HG02623 (cell line): ENCODE results near the gene TAAR2.
"Not testable (repeated sequence)": the region's sequence is repeated elsewhere in the genome, so short reads cannot be mapped to it uniquely, and the experiment has no call there.

Experiments
- ATAC-seq: cut with Tn5 transposase; IDR thresholded peaks from one replicate; pipeline ENCODE4 v1.9.1; 2021; ENCODE audit warnings: moderate library complexity; ENCODE audit not compliant: unreplicated experiment

Gene TAAR2, protein sequence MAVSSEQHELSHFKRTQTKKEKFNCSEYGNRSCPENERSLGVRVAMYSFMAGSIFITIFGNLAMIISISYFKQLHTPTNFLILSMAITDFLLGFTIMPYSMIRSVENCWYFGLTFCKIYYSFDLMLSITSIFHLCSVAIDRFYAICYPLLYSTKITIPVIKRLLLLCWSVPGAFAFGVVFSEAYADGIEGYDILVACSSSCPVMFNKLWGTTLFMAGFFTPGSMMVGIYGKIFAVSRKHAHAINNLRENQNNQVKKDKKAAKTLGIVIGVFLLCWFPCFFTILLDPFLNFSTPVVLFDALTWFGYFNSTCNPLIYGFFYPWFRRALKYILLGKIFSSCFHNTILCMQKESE

GRCh38 chr6:132624175-132624574 lies at the start of gene TAAR2:
TAAR2 (minus strand) TSS chr6:132624275; CDS start chr6:132624275, 0 bp downstream.
- no peak for ATAC-seq

DNA sequence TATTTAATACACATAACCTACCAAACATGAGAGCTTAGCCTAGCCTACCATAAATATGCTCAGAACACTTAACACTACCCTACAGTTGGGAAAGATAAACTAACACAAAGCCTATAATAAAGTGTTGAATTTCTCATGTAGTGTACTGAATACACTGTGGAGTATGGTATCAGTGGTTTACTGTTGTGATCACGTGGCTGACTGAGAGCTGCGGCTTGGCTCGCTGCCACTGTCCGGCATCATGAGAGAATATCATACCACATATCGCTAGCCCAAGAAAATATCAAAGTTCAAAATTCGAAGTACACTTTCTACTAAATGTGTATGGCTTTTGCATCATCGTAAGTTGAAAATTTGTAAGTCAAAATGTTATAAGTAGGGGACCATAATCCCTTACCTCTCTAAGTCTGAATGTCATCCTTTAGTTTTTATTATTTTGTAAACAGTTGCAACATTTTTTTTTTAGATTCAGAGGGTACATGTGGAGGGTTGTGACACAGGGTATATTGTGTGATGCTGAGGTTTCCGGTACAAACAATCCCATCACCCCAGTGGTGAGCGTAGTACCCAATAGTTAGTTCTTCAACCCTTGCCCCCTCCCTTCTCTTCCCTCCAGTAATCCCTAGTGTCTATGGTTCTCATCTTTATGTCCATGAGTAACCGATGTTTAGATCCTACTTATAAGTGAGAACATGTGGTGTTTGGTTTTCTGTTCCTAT lies 49.5 kb upstream of the TAAR2 start:
- ATAC-seq: no peak

- ATAC-seq: no peak
Observed at GRCh38 chr6:132671295-132671694, 47.2 kb upstream of the TAAR2 start.

DNA sequence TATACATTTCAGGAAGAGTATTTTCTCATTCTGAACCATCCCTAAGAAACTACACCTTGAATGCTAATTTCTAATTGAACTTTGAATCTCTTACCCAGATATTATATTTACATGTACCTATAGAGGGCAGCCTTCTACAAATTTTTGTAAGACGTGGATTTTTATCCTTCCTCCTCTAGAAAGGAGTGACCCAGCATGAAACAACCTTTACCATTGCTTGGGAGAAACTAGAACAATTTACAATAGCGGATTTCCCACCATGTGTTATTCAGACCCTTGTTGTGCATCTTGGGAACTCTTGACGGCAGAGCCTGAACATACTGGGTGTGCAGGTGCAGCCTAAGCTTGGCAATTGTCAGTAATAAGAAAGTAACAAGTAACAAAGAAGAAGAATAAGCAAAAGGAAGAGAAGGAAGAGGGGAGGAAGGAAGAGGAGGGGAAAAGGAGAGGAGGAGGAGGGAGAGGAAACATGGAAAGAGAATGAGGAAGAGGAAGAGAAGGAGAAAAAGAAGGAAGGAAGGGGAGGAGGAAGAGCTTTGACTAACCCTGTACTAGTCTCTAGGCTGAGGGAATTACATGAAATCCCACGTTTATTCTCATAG lies 45.7 kb upstream of the TAAR2 start:
- peak; percentile 73 for ATAC-seq

DNA sequence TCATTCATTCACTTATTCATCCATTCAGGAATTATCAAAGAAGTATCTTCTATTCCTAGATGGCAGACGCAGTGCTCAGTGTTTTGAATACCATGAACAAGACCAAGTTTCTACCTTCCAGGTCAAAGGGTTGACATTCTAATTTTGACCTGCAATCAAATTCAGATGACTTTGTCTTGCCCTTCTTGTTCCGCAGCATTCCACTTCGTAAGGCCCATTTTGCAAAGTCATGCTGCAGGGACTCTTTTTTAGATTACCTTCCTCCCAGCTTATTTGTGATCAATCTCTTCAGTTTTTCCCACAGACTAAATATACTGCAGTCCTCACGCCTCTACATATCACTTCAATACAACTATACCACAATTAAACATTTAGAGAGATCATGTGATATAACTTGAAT lies 42.0 kb upstream of the TAAR2 start:
- no peak for ATAC-seq

DNA sequence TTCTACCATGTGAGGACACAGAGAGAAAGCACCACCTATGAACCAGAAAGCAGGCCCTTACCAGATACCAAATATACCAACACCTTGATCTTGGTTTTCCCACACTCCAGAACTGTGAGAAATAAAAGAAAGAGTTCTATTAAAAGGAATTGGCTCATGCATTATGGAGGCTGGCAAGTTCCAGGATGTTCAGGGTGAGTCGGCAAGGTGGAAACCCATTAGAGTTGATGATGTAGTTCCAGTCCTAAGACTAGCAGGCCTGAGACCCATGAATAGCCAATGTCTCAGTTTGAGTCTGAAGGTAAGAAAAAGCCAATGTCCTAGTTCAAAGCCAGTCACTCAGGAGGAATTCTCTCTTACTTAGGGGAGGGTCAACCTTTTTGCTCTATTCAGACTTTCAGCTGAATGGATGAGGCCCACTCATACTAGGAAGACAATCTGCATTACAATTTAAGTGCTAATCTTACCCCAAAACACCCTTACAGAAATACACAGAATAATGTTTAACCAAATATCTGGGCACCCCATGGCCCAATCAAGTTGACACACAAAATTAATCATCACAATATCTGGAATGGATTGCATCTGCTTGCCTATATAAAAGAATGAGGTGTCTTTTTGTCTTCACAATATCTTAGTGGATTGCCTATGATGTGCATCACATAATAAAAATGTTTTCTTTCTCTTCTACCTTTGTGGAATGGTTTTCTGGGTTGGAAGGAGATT lies 40.4 kb upstream of the TAAR2 start:
- ATAC-seq: no peak

- ATAC-seq: no peak
Observed at GRCh38 chr6:132663661-132664060, 39.6 kb upstream of the TAAR2 start.

GRCh38 chr6:132661906-132662305 lies 37.8 kb upstream of the TAAR2 start:
- ATAC-seq: no peak

DNA sequence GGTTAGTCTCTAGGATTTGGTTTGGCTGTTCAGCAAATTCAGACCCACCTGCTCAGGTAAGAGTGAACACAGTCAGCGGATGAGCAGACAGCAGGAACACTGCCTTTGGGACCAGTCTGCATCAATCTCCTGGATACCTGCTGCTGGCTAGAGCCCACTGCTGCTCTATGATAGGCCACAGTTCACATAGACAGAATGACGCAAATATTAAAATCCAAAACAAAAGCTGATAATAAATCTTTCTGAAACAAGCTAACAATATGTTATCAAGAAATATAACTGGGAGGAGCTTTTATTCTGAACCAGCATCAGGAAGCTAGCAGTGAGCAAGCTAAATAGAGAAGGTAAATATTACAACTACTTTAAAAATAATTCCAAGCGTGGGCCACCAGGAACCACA lies 35.0 kb upstream of the TAAR2 start, which contains the start of gene TAAR1:
TAAR1 (minus strand) TSS at position 101 of the 400 bp plus-strand sequence. CDS start 13,179 bp downstream, outside the sequence.
- ATAC-seq: no peak

DNA sequence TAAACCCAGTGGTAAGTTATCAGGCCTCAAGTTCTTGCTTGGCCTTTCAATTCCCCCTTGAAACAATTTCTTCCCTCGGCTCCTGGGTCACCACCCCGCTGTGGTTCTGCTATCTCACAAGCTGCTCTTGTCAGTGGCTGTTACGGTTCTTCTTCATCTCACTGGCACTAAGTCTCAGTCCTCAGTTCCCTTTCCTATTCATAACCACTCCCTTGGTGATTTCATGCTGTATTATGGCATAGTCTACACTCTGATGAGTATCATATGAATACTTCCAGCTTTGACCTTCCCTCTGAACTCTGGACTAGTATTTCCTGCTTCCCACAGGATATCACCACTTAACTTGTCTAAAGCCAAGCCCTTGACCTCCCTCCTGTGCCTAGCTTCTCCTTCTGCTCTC lies 27.0 kb upstream of the TAAR2 start:
- peak; percentile 52 for ATAC-seq

DNA sequence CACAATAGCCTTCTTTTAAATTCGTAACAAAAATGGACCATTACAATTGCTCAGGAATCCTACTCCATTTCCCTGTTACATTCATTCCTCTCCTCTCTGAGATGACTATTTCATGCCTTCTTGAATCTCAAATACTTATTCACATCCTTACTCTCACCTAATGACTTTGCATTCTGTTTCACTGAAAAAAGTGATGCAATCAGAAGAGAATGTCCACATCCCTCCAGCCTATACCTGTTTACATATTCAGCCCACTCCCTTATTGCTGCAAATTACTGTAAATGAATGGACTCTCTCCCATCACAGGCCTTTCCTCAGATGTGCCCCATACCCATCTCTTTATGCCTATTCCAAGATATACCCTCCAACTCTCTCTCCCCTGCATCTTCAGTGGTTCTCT lies 26.4 kb upstream of the TAAR2 start:
- no peak for ATAC-seq

DNA sequence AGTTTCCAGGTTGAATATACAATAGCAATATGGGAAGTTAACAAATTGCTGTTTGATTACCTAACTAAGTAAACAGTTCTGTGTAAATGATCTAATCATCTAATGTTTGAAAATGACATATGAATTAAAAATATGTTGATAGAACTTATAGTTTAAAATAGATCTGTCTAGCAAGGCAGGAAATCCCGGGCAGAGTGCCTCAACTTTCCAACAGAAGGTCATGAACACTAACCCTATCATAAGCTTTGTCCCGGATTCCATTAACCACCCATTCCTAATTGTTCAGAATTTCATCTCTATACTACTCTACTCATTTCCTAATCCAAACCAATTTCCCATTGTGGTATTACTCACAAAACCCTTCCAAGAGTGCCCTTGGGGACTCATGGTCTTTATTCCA lies 24.8 kb upstream of the TAAR2 start:
- ATAC-seq: no peak

DNA sequence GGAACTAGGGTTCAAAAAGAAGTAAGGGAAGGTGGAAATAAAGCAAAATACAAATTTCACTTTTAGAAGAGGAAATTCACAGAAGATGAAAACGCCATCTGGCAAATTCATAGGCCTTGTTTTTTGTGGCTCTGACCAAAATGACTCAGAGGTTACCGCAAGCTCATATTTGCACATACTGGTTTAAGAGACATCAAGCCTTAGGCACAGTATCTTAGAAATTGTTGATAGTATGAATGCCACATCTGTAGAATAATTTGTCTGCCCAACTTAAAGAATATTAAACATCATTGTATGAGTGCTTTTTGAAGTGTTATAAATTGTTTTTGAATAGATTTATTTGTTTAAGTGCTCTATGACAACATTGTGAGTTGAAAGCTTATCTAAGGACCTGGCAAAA lies 24.3 kb upstream of the TAAR2 start:
- peak; percentile 82 for ATAC-seq

DNA sequence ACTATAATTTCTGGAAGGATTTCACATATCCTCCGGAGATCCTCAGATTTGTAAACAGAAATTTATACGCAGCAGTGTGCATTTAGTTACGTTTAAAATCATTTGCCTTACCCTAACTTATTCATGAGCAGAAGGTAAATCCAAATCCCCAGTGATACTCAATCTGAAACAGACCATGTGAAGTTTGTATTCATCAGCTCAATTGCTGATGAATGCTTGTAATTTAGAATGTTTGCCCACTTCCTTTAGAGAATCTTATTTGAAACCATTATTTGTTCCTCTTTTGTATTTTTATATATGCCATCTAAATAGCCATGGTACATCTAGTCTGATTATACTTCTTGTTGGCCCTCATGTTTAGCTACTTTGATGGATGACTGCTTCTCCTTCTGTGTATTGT lies 19.5 kb upstream of the TAAR2 start:
- ATAC-seq: no peak

- ATAC-seq: not testable (repeated sequence)
Observed at GRCh38 chr6:132637135-132637534, 13.1 kb upstream of the TAAR2 start.

DNA sequence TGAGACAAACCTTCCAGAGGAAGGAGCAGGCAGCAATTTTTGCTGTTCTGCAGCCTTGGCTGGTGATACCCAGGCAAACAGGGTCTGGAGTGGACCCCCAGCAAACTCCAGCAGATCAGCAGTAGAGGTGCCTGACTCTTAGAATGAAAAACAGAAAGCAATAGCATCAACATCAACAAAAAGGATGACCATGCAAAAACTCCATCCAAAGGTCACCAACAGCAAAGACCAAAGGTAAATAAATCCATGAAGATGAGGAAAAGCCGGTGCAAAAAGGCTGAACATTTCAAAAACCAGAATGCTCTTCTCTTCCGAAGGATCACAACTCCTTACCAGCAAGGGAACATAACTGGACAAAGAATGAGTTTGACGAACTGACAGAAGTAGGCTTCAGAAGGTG lies 11.8 kb upstream of the TAAR2 start:
- ATAC-seq: not testable (repeated sequence)

GRCh38 chr6:132635288-132635687 lies 11.2 kb upstream of the TAAR2 start:
- not testable (repeated sequence) for ATAC-seq

DNA sequence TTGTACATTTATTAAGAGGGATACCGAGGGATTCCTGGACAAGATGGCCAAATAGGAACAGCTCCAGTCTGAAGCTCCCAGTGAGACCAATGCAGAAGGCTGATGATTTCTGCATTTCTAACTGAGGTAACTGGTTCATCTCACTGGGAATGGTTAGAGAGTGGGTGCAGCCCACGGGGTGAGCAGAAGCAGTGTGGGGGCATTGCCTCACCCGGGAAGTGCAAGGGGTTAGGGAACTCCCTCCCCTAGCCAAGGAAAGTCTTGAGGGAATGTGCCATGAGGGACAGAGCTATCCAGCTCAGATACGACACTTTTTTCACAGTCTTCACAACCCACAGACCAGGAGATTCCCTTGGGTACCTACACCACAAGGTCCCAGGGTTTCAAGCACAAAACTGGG lies 10.7 kb upstream of the TAAR2 start:
- no peak for ATAC-seq

GRCh38 chr6:132633362-132633761 lies 9.3 kb upstream of the TAAR2 start:
- no peak for ATAC-seq

DNA sequence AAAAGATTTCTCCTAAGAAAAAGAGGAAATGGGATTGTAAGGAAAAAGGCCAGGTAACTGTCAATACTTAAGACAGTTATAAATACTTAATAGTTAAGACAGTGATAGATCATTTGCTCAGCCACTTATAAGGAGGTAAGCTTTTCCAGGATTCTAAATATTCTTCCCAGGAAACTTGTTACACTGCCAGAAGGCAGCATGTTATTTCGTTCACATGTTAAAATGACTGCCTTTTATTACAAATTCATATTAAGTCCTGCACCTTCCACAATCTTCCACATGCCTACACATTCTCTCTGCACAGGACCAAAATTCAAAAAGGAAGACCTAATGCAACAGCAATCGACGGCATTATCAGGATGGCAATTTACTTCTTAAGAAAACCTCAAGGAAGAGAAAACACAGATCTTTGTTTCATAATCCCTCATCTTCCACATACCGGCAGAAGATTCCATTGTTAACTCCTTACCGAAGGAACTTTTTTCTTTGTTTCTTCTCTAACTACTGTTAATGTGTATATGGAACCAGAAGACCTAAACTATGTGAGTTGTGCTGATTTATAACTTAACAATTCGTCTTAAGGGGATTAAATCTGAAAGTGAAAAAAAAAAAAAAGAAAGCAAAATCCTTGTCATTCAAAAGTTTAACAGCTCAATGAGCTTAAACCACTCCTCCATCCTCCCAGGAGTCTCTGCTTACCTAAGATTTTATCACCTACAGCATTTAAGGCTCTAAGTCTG lies 799 bp downstream of the TAAR2 start:
- ATAC-seq: no peak

DNA sequence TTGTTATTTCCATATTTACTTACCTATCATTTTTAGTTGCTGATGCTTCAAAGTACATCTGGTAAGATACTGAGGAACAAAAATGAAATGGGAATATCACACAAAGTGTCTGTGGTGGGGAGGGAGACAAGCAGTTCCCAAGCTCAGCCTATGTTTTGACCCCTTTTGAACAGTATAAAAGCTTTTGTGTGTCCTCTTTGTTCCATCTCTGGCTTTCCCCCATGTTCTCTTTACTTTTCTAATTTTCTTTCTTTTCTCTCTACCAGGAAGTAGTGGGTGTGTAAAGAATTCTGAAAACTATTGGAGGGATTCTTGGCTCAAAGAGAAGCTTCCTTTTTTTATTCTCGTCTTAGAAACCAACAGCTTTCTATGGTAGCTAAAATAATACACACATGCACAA lies 7.4 kb downstream of the TAAR2 start:
- no peak for ATAC-seq
